ENCODE data around the gene LRRC8D. TPM values are rescaled to one million over a fixed set of nuclear protein-coding genes. Genes with fewer than 3 reads are reported as not detected.

LRRC8D gene
- total and polyA plus RNA-seq, 8 donors = 14.3 to 23.6 (median 17.0) TPM

GRCh38 chr1:89822109-89822962 is 1.5 kb downstream of the LRRC8D start:
- H3K27ac ChIP-seq = peak overlapping the region in 1 of 2 donors; percentile 95
- peaks cover 0 to 42% of the 10 kb centered on the region in 2 donors for H3K4me1 ChIP-seq
- TF ChIP-seq, protein P1, sequence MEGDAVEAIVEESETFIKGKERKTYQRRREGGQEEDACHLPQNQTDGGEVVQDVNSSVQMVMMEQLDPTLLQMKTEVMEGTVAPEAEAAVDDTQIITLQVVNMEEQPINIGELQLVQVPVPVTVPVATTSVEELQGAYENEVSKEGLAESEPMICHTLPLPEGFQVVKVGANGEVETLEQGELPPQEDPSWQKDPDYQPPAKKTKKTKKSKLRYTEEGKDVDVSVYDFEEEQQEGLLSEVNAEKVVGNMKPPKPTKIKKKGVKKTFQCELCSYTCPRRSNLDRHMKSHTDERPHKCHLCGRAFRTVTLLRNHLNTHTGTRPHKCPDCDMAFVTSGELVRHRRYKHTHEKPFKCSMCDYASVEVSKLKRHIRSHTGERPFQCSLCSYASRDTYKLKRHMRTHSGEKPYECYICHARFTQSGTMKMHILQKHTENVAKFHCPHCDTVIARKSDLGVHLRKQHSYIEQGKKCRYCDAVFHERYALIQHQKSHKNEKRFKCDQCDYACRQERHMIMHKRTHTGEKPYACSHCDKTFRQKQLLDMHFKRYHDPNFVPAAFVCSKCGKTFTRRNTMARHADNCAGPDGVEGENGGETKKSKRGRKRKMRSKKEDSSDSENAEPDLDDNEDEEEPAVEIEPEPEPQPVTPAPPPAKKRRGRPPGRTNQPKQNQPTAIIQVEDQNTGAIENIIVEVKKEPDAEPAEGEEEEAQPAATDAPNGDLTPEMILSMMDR (IDR thresholded peaks at IDR 0.05) = no peak
- H3K4me3 ChIP-seq = peak overlapping the region; percentile 71 to 83
- DNase-seq (peak in 1 of 4 donors; percentile 42), ATAC-seq (no peak)
- intact Hi-C loops (cut with DNase I) = no loop called here
- no peaks in the 10 kb centered on the region for H3K27me3 ChIP-seq
- H3K36me3 ChIP-seq = no peaks in the 10 kb centered on the region
- H3K9me3 ChIP-seq = no peaks in the 10 kb centered on the region

GRCh38 chr1:89822999-89823628 is 2.3 kb downstream of the LRRC8D start:
- H3K27ac ChIP-seq = peak overlapping the region in 1 of 2 donors; percentile 18
- intact Hi-C loops (cut with DNase I) = no loop called here
- H3K36me3 ChIP-seq = peaks cover 0 to 4% of the 10 kb centered on the region in 2 donors
- H3K4me1 ChIP-seq = peaks cover 0 to 42% of the 10 kb centered on the region in 2 donors
- ATAC-seq (no peak), DNase-seq (peak in 1 of 4 donors; percentile 37)
- no peaks in the 10 kb centered on the region for H3K9me3 ChIP-seq
- H3K27me3 ChIP-seq = no peaks in the 10 kb centered on the region
- TF ChIP-seq, protein P1 (IDR thresholded peaks at IDR 0.05) = no peak
- peak overlapping the region in 1 of 2 donors; percentile 83 for H3K4me3 ChIP-seq

DNA sequence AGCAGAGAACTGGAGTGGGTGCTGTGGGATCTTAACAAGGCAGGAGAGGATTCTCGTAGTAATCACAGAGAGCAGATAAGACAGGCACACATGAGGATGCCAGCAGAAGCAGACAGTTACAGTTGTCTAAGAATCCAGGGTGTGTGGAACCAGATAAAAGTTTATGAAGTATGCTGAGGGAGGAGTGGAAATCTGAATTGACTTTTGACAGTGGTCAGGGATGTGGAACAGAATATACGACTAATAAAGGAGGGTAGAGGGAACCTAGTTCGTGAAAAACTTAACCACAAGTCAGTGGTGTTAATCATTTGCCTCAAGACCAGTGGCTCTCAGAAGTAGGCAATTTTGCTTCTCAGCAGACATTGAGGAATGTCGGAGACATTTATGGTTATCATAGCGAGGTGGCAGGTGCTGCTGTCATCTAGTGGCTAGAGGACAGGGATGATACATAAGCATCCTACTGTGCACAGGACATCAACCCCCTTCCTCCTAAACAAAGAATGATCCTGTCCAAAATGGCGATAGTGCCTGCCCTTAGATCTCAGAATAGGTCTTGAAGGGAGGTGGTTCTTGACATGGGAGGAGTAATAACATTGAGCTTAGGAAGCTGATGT is 3.0 kb downstream of the LRRC8D start:
- H3K36me3 ChIP-seq = peaks cover 0 to 6% of the 10 kb centered on the region in 2 donors

GRCh38 chr1:89826594-89826993 is 5.8 kb downstream of the LRRC8D start:
- Histone ChIP-seq H3K9me3 (no peaks in the 10 kb centered on the region), H3K4me3 (no peak overlapping the region), H3K27me3 (no peaks in the 10 kb centered on the region), H3K36me3 (peaks cover 0 to 6% of the 10 kb centered on the region in 2 donors), H3K27ac (no peak overlapping the region), H3K4me1 (peaks cover 0 to 43% of the 10 kb centered on the region in 2 donors)
- intact Hi-C loops (cut with DNase I) = no loop called here
- DNase-seq (no peak), ATAC-seq (no peak)
- TF ChIP-seq, protein P1 (IDR thresholded peaks at IDR 0.05) = no peak

More for the DNA sequence above, 3.0 kb downstream of the LRRC8D start:
- intact Hi-C loops (cut with DNase I) = no loop called here
- Histone ChIP-seq H3K27ac (no peak overlapping the region), H3K4me1 (peaks cover 0 to 42% of the 10 kb centered on the region in 2 donors), H3K9me3 (no peaks in the 10 kb centered on the region), H3K27me3 (no peaks in the 10 kb centered on the region), H3K4me3 (no peak overlapping the region)
- no peak for ATAC-seq
- TF ChIP-seq, protein P1 (IDR thresholded peaks at IDR 0.05) = no peak
- DNase-seq = no peak

- Histone ChIP-seq H3K27ac (no peak overlapping the region), H3K4me1 (peaks cover 0 to 43% of the 10 kb centered on the region in 2 donors), H3K36me3 (peaks cover 0 to 6% of the 10 kb centered on the region in 2 donors), H3K4me3 (no peak overlapping the region), H3K9me3 (no peaks in the 10 kb centered on the region), H3K27me3 (no peaks in the 10 kb centered on the region)
- ATAC-seq (no peak), DNase-seq (no peak)
- TF ChIP-seq, protein P1 (IDR thresholded peaks at IDR 0.05) = no peak
- intact Hi-C loops (cut with DNase I) = no loop called here
Observed at GRCh38 chr1:89827330-89827729, 6.5 kb downstream of the LRRC8D start.
